Psoas muscle (tissue), 8 donors: ENCODE measurements around the gene RAD51B. TPM values are rescaled to one million over a fixed set of nuclear protein-coding genes. Genes with fewer than 3 reads are reported as not detected.

Source experiments
- ATAC-seq, 4 donors: fragments of 200-7000 bp; cut with Tn5 transposase; one replicate each; pipeline ENCODE4 v1.9.1; 2020; ENCODE audit warnings: moderate library complexity in 3 of 4, mild to moderate bottlenecking in 2 of 4
- DNase-seq, 2 donors: peaks; one replicate each; pipeline ENCODE4 v3.0.0-alpha.2; 2020
- H3K27ac ChIP-seq: fragments of 200-600 bp; one replicate; pipeline ENCODE4 v1.8.0; 2022
- H3K27me3 ChIP-seq, 3 donors: fragments of 200-600 bp in 1 of 3; one replicate each; pipeline versions ENCODE4 v1.6.1 to v1.8.0; 2013 to 2022; ENCODE audit warnings: low read length in 2 of 3, mild to moderate bottlenecking in 2 of 3, moderate library complexity in 1 of 3; ENCODE audit not compliant: insufficient read depth in 3 of 3
- H3K36me3 ChIP-seq, 2 donors: fragments of 200-600 bp in 1 of 2; one replicate each; pipeline versions ENCODE4 v1.6.1 to v1.8.0; 2013 to 2022; ENCODE audit warnings: low read depth in 1 of 2, mild to moderate bottlenecking in 1 of 2, moderate library complexity in 1 of 2; ENCODE audit not compliant: insufficient read depth in 1 of 2
- H3K4me1 ChIP-seq: fragments of 200-600 bp; one replicate; pipeline ENCODE4 v1.8.0; 2022
- H3K4me3 ChIP-seq: fragments of 200-600 bp; one replicate; pipeline ENCODE4 v1.8.0; 2022; ENCODE audit warnings: mild to moderate bottlenecking
- H3K9me3 ChIP-seq: fragments of 200-600 bp; one replicate; pipeline ENCODE4 v1.8.0; 2022
- WGBS, 3 donors: extraction: QIAGEN DNeasy Blood & Tissue Kit; methylation state at CpG; one replicate each; pipeline versions ENCODE4 v1.1.6 to v1.1.7; 2013; 5-methylcytosine and 5-hydroxymethylcytosine counted together
- intact Hi-C, 2 donors: fragments of 100-400 bp; cut with DNase I; formaldehyde crosslinking; loops; one replicate each; pipeline versions ENCODE4 v1.11.0 to v1.14.2; 2022
- polyA plus RNA-seq, 3 donors: library from polyadenylated mRNA; stranded (reverse); fragments of 200-250 nt; gene quantifications; one replicate each; pipeline ENCODE4 v1.2.3, GENCODE V29; 2013
- total RNA-seq, 4 donors: library from RNA; stranded (reverse); fragmentation: NEBNext Ultra II Directional in 2 of 4; extraction: Animal tissue kit (Norgen Biotek cat#: 25700) in 2 of 4; gene quantifications; one replicate each; pipeline versions ENCODE4 v1.2.1 to v1.2.4, GENCODE V29; 2021 to 2023
- TF ChIP-seq, protein P1 (sequence below): fragments of 200-600 bp; IDR thresholded peaks from one replicate; pipeline ENCODE4 v1.8.0; 2022; ENCODE audit warnings: antibody characterized with exemption
- donor health status: healthy with polysubstance abuse.
- donor health status: DM: no; HTN: no; CAD: no; lungs with moderate emphysema.
- donor health status: Bipolar disorder and iron deficiency.
- donor health status: healthy.
- donor health status: DM: yes; HTN: yes; CAD: no.
- donor health status: DM: no; HTN: no; CAD: no.
- donor health status: DM: no; HTN: no; CAD: no.
- donor health status: DM: yes; HTN: yes; CAD: no.

RAD51B gene
- total and polyA plus RNA-seq, 7 donors, result 0.60 to 7.2 (median 2.2) TPM

- Histone ChIP-seq H3K9me3 (no peaks in the 10 kb centered on the region), H3K36me3 (no peaks in the 10 kb centered on the region), H3K27ac (no peak overlapping the region), H3K27me3 (no peaks in the 10 kb centered on the region), H3K4me1 (peaks cover 17% of the 10 kb centered on the region), H3K4me3 (no peak overlapping the region)
- intact Hi-C loops, result loop anchor here in 1 of 2 donors (10.0 kb wide), 1 partner anchor 706 kb away; no protein-coding TSS in a partner anchor
- DNase-seq (no peak), ATAC-seq (no peak)
- TF ChIP-seq, protein P1, sequence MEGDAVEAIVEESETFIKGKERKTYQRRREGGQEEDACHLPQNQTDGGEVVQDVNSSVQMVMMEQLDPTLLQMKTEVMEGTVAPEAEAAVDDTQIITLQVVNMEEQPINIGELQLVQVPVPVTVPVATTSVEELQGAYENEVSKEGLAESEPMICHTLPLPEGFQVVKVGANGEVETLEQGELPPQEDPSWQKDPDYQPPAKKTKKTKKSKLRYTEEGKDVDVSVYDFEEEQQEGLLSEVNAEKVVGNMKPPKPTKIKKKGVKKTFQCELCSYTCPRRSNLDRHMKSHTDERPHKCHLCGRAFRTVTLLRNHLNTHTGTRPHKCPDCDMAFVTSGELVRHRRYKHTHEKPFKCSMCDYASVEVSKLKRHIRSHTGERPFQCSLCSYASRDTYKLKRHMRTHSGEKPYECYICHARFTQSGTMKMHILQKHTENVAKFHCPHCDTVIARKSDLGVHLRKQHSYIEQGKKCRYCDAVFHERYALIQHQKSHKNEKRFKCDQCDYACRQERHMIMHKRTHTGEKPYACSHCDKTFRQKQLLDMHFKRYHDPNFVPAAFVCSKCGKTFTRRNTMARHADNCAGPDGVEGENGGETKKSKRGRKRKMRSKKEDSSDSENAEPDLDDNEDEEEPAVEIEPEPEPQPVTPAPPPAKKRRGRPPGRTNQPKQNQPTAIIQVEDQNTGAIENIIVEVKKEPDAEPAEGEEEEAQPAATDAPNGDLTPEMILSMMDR, result no peak
Measured at GRCh38 chr14:68650404-68650994, 830.9 kb downstream of the RAD51B start.

GRCh38 chr14:68651075-68651474 is 831.5 kb downstream of the RAD51B start:
- no peak overlapping the region for H3K4me3 ChIP-seq
- ATAC-seq (no peak), DNase-seq (no peak)
- H3K27ac ChIP-seq, result no peak overlapping the region
- intact Hi-C loops, result loop anchor here in 1 of 2 donors (10.0 kb wide), 1 partner anchor 706 kb away; no protein-coding TSS in a partner anchor
- H3K4me1 ChIP-seq, result peaks cover 17% of the 10 kb centered on the region
- no peaks in the 10 kb centered on the region for H3K9me3 ChIP-seq
- TF ChIP-seq, protein P1, result no peak
- H3K36me3 ChIP-seq, result no peaks in the 10 kb centered on the region
- WGBS, 3 donors, result 92 to 95% (median 95%) methylated on average over 4 of the region's 4 CpGs
- H3K27me3 ChIP-seq, result no peaks in the 10 kb centered on the region

DNA sequence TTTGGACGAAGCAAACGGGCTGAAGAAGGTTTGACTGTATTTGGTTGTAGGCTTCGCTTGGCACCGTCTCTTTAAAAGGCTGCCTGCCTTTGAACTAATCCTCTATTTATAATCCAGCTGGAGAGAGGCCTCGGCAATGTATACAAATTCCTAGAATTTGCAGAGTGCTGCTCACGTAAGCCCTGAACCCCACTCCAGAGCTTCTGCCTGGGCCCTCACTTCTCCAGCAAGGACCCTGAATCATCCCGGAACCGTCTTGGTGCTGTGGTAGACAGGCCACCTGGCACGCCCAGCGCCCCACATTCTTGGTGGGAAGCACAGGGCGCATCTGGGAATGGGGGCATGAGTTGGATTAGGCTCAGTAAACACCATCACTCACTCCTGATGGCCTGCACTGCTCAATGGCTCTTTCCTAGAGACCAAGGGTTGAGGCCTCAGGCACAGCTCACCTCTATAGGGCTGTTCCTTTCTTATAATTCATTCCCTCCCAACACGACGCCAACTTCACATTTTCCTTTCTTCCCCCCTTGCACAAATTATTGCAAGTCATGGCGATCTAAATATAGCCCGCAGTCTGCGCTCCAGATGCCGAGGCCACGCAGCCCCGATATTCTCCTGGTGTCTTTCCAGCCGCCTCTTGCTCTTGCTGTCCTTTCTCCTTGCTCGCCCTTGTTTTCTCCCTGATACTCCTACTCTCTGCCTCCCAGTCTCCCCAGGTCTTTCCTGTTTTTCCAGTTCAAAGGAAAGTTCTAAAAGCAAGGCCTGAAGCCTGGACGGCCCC is 832.3 kb downstream of the RAD51B start:
- TF ChIP-seq, protein P1, result no peak
- H3K4me1 ChIP-seq, result peaks cover 17% of the 10 kb centered on the region
- H3K27ac ChIP-seq, result peak overlapping the region; percentile 36
- H3K36me3 ChIP-seq, result no peaks in the 10 kb centered on the region
- H3K4me3 ChIP-seq, result no peak overlapping the region
- peak; percentile 22 to 49 (median 38) for ATAC-seq
- H3K27me3 ChIP-seq, result no peaks in the 10 kb centered on the region
- intact Hi-C loops, result loop anchor here in 1 of 2 donors (10.0 kb wide), 1 partner anchor 707 kb away; no protein-coding TSS in a partner anchor
- DNase-seq, result no peak
- no peaks in the 10 kb centered on the region for H3K9me3 ChIP-seq
- 52 to 67% (median 57%) methylated on average over 22 of the region's 22 CpGs for WGBS, 3 donors

- Histone ChIP-seq H3K27me3 (no peaks in the 10 kb centered on the region), H3K4me1 (peaks cover 17% of the 10 kb centered on the region), H3K9me3 (no peaks in the 10 kb centered on the region), H3K36me3 (no peaks in the 10 kb centered on the region), H3K27ac (peak overlapping the region; percentile 36), H3K4me3 (no peak overlapping the region)
- ATAC-seq, result no peak
- no peak for DNase-seq
- intact Hi-C loops, result loop anchor here in 1 of 2 donors (10.0 kb wide), 1 partner anchor 708 kb away; no protein-coding TSS in a partner anchor
- TF ChIP-seq, protein P1, result no peak
- 86 to 93% (median 91%) methylated on average over 6 of the region's 6 CpGs for WGBS, 3 donors
Measured at GRCh38 chr14:68652433-68652690, 832.8 kb downstream of the RAD51B start.
